ENCODE measurements around the gene ANO3.

ANO3 gene

GRCh38 chr11:26465274-26465673, 133.3 kb downstream of the ANO3 start:
- Histone ChIP-seq H3K9ac (ENCODE audit: low read length) (no peak overlapping the region), H3K4me3 (ENCODE audit: low read length) (no peak overlapping the region), H3K27me3 (ENCODE audit: control insufficient read depth, insufficient read depth, low read length) (no peaks in the 10 kb centered on the region), H3K27ac (ENCODE audit: low read length) (no peak overlapping the region), H3K9me3 (ENCODE audit: control insufficient read depth, low read depth, low read length) (no peaks in the 10 kb centered on the region), H3K36me3 (ENCODE audit: control insufficient read depth, low read depth, low read length) (no peaks in the 10 kb centered on the region), H3K4me1 (ENCODE audit: control insufficient read depth, low read depth, low read length) (no peaks in the 10 kb centered on the region)

DNA sequence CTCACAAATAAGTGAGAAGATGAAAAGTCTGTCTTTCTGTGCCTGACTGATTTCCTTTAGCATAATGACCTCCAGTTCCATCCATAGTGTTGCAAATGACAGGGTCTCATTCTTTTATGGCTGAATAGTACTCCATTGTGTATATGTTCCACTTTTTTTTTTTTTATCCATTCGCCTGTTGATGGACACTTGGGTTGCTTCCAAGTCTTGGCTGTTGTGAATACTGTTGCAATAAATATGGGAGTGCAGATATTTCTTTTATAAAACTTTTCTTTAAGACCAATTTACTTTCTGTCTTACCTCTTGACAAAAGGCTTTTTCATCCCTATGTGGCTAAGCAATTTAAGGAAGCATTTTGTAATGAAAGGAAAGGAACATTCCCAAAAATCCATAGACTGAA, 135.6 kb downstream of the ANO3 start:
- no peaks in the 10 kb centered on the region for H3K9me3 ChIP-seq (ENCODE audit: control insufficient read depth, low read depth, low read length)
- no peaks in the 10 kb centered on the region for H3K36me3 ChIP-seq (ENCODE audit: control insufficient read depth, low read depth, low read length)
- no peaks in the 10 kb centered on the region for H3K4me1 ChIP-seq (ENCODE audit: control insufficient read depth, low read depth, low read length)

DNA sequence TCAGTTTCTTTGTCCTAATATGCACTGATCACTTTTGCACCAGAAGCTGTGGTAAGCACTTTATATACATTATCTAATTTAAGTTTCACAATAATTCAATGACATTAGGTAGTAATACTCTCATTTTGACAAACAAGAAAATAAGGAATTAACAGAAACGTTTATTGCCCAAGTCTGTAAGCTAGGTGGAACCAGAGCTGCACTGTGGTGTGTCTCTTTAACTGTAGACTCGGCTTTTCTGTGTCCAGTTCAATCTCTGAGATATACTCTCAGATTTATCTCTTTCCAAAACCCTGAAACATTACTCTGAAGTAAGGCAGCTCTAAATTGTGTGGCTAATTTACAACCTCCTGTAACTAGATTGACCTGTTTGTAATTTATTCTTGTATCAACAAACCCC, 139.1 kb downstream of the ANO3 start:
- H3K27me3 ChIP-seq (ENCODE audit: control insufficient read depth, insufficient read depth, low read length): no peaks in the 10 kb centered on the region
- H3K36me3 ChIP-seq (ENCODE audit: control insufficient read depth, low read depth, low read length): no peaks in the 10 kb centered on the region
- H3K9ac ChIP-seq (ENCODE audit: low read length): no peak overlapping the region
- H3K4me3 ChIP-seq (ENCODE audit: low read length): no peak overlapping the region
- no peak overlapping the region for H3K27ac ChIP-seq (ENCODE audit: low read length)
- no peaks in the 10 kb centered on the region for H3K4me1 ChIP-seq (ENCODE audit: control insufficient read depth, low read depth, low read length)
- no peaks in the 10 kb centered on the region for H3K9me3 ChIP-seq (ENCODE audit: control insufficient read depth, low read depth, low read length)

More for the DNA sequence above, 135.6 kb downstream of the ANO3 start:
- no peak overlapping the region for H3K27ac ChIP-seq (ENCODE audit: low read length)
- no peak overlapping the region for H3K9ac ChIP-seq (ENCODE audit: low read length)
- H3K27me3 ChIP-seq (ENCODE audit: control insufficient read depth, insufficient read depth, low read length): no peaks in the 10 kb centered on the region
- H3K4me3 ChIP-seq (ENCODE audit: low read length): no peak overlapping the region

DNA sequence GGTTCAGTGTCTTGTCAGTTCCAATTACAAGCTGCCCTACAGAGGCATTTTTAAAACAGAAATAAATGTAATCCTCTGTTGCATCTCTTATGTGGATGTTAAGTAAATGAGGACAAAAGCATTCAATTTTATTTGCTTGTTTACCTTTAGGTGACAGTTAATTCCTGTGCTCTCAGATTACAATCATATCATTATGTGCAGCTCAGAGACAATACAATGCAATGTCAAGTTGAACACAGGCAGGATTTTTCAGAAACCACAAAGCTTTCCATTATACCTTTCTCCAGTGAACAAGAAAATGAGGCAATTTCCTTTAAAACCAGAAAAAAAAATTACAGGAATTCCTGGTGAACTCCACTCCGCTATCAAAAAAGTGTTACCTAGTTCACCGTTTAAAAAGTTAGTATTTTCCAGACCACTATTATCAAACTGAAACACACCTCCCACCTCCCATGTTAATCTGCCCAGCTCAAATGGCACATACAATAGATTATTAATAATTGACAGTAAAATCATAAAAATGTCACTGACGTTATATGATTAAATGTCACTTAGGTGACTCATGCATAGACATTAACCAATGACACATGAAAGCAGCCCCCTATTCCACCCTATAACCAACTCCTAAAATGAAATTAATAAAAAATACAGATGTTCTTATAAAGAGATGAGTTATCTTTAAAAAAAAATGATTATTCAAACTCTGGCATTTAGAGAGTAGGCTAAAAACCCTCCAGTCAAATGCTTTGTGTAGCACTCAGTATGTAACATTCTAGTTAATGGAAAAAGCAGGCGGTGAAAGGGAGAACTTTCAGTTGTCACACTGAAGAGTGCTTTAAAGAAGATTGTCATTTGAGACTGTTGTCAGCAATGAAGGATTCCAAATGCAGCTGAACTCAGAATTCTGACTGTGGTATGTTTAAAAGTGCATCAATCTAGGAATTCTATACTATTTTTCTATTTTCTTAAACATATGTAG, 141.6 kb downstream of the ANO3 start:
- Histone ChIP-seq H3K4me3 (ENCODE audit: low read length) (no peak overlapping the region), H3K27me3 (ENCODE audit: control insufficient read depth, insufficient read depth, low read length) (no peaks in the 10 kb centered on the region), H3K9ac (ENCODE audit: low read length) (no peak overlapping the region)

GRCh38 chr11:26474401-26474800, 142.5 kb downstream of the ANO3 start:
- Histone ChIP-seq H3K9me3 (ENCODE audit: control insufficient read depth, low read depth, low read length) (no peaks in the 10 kb centered on the region), H3K4me3 (ENCODE audit: low read length) (no peak overlapping the region), H3K27ac (ENCODE audit: low read length) (no peak overlapping the region), H3K27me3 (ENCODE audit: control insufficient read depth, insufficient read depth, low read length) (no peaks in the 10 kb centered on the region), H3K36me3 (ENCODE audit: control insufficient read depth, low read depth, low read length) (no peaks in the 10 kb centered on the region), H3K4me1 (ENCODE audit: control insufficient read depth, low read depth, low read length) (no peaks in the 10 kb centered on the region), H3K9ac (ENCODE audit: low read length) (no peak overlapping the region)

More for the DNA sequence above, 141.6 kb downstream of the ANO3 start:
- H3K36me3 ChIP-seq (ENCODE audit: control insufficient read depth, low read depth, low read length): no peaks in the 10 kb centered on the region
- no peaks in the 10 kb centered on the region for H3K9me3 ChIP-seq (ENCODE audit: control insufficient read depth, low read depth, low read length)
- no peaks in the 10 kb centered on the region for H3K4me1 ChIP-seq (ENCODE audit: control insufficient read depth, low read depth, low read length)
- H3K27ac ChIP-seq (ENCODE audit: low read length): no peak overlapping the region

DNA sequence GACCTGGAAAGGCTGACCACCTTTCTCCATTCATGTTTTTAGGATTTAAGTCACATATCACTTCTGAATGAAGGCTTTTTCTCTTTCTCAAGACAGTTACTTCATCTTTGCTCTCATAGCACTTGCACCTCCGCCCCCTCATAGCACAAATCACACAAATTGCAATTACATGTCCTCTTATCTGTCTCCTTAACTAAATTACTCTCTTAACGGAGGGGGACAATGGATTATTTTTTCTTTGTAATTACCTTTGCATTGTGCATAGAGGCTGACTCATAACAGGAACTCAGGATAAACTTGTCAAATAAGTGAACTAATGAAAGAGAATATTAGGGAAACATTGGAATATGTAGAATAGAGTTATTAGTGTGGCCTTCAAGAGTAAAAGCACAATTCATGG, 145.5 kb downstream of the ANO3 start:
- Histone ChIP-seq H3K27ac (ENCODE audit: low read length) (no peak overlapping the region), H3K27me3 (ENCODE audit: control insufficient read depth, insufficient read depth, low read length) (no peaks in the 10 kb centered on the region), H3K4me3 (ENCODE audit: low read length) (no peak overlapping the region), H3K4me1 (ENCODE audit: control insufficient read depth, low read depth, low read length) (no peaks in the 10 kb centered on the region), H3K9me3 (ENCODE audit: control insufficient read depth, low read depth, low read length) (no peaks in the 10 kb centered on the region), H3K9ac (ENCODE audit: low read length) (no peak overlapping the region), H3K36me3 (ENCODE audit: control insufficient read depth, low read depth, low read length) (no peaks in the 10 kb centered on the region)

GRCh38 chr11:26478710-26479109, 146.8 kb downstream of the ANO3 start:
- no peaks in the 10 kb centered on the region for H3K27me3 ChIP-seq (ENCODE audit: control insufficient read depth, insufficient read depth, low read length)
- no peak overlapping the region for H3K27ac ChIP-seq (ENCODE audit: low read length)
- no peak overlapping the region for H3K9ac ChIP-seq (ENCODE audit: low read length)
- no peak overlapping the region for H3K4me3 ChIP-seq (ENCODE audit: low read length)
- no peaks in the 10 kb centered on the region for H3K9me3 ChIP-seq (ENCODE audit: control insufficient read depth, low read depth, low read length)
- no peaks in the 10 kb centered on the region for H3K36me3 ChIP-seq (ENCODE audit: control insufficient read depth, low read depth, low read length)
- H3K4me1 ChIP-seq (ENCODE audit: control insufficient read depth, low read depth, low read length): no peaks in the 10 kb centered on the region

DNA sequence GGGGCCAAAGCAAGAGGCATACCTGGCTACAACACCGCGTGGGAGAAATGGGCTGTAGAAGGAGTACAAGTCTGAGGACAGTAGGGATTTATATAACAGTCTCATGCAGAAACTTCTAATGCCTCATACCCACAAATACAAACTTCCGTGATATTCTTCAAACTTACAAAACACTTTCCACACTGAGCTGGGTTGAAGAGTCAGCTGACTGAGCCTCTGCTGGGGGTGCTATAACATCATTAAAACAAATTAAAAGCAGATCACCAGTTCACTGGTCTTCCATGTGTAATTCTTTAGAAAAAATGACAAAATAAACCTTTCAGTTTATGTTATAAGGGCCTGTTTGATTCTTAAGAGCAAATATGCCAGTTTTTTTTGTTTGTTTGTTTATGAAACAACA, 148.1 kb downstream of the ANO3 start:
- no peaks in the 10 kb centered on the region for H3K9me3 ChIP-seq (ENCODE audit: control insufficient read depth, low read depth, low read length)
- no peaks in the 10 kb centered on the region for H3K27me3 ChIP-seq (ENCODE audit: control insufficient read depth, insufficient read depth, low read length)
- no peak overlapping the region for H3K9ac ChIP-seq (ENCODE audit: low read length)
- no peak overlapping the region for H3K27ac ChIP-seq (ENCODE audit: low read length)
- no peaks in the 10 kb centered on the region for H3K36me3 ChIP-seq (ENCODE audit: control insufficient read depth, low read depth, low read length)
- H3K4me3 ChIP-seq (ENCODE audit: low read length): no peak overlapping the region
- no peaks in the 10 kb centered on the region for H3K4me1 ChIP-seq (ENCODE audit: control insufficient read depth, low read depth, low read length)

GRCh38 chr11:26483108-26483507, 151.2 kb downstream of the ANO3 start:
- Histone ChIP-seq H3K27me3 (ENCODE audit: control insufficient read depth, insufficient read depth, low read length) (no peaks in the 10 kb centered on the region), H3K9me3 (ENCODE audit: control insufficient read depth, low read depth, low read length) (peaks cover 2% of the 10 kb centered on the region), H3K36me3 (ENCODE audit: control insufficient read depth, low read depth, low read length) (no peaks in the 10 kb centered on the region), H3K4me3 (ENCODE audit: low read length) (no peak overlapping the region), H3K27ac (ENCODE audit: low read length) (no peak overlapping the region), H3K9ac (ENCODE audit: low read length) (no peak overlapping the region), H3K4me1 (ENCODE audit: control insufficient read depth, low read depth, low read length) (no peaks in the 10 kb centered on the region)

DNA sequence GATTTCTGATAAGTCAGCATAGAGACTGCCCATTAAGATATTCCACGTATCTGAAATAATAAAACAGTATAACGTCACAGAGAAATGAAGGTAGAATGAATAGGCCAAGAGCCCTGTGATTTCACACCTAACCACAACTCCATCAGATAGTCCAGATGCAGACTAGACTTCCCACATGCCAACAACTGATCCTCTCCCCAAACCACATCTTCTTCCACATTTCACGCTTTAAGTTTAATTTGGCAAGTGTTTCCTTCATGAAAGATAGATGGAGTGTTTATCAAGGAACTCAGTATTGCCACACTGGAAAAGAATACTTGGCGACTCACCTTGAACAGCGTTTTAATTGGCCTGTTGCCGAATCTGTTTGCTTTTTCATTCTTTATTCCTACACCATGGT, 158.6 kb downstream of the ANO3 start:
- Histone ChIP-seq H3K4me3 (ENCODE audit: low read length) (no peak overlapping the region), H3K27me3 (ENCODE audit: control insufficient read depth, insufficient read depth, low read length) (no peaks in the 10 kb centered on the region), H3K4me1 (ENCODE audit: control insufficient read depth, low read depth, low read length) (no peaks in the 10 kb centered on the region), H3K27ac (ENCODE audit: low read length) (no peak overlapping the region), H3K36me3 (ENCODE audit: control insufficient read depth, low read depth, low read length) (no peaks in the 10 kb centered on the region), H3K9ac (ENCODE audit: low read length) (no peak overlapping the region), H3K9me3 (ENCODE audit: control insufficient read depth, low read depth, low read length) (peaks cover 2% of the 10 kb centered on the region)

DNA sequence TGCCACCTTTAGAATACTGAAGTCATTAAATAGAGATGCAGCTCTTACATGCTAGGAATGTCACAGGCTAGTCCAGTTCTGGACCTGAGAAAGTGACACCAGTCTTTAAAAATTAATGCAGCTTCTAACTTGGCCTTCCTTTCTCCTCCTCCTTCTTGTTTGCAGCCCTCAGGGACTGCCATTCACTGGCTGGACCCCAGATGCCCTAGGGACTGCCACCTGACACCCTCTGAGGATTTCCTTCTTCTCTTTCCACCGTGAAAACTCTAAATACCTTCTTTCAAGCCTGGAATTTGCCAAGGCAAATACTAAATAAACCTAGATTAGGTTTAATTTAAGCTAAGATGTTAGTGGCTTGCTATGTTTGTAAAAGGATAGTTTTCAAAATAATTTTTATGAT, 161.7 kb downstream of the ANO3 start:
- Histone ChIP-seq H3K27ac (ENCODE audit: low read length) (no peak overlapping the region), H3K27me3 (ENCODE audit: control insufficient read depth, insufficient read depth, low read length) (no peaks in the 10 kb centered on the region), H3K36me3 (ENCODE audit: control insufficient read depth, low read depth, low read length) (no peaks in the 10 kb centered on the region)

DNA sequence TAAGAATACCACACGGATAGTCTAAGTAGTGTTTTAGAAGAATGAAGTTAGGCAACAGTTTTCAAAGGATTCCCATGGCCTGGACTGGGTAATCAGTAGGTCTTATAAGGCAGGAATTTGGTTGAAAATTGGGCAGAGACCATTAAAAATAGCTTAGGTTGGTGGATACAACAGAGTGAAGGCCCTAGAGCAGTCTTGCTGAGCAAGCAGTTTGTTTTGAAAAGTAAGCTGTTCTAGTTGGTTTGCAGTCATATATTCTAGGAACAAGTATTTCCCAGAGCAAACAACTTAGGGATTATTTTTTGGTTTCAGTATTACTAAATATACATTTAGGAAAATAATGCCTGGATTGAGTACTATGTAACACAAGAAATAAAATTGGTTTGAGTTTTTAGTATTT, 175.3 kb downstream of the ANO3 start:
- no peaks in the 10 kb centered on the region for H3K4me1 ChIP-seq (ENCODE audit: control insufficient read depth, low read depth, low read length)
- H3K36me3 ChIP-seq (ENCODE audit: control insufficient read depth, low read depth, low read length): no peaks in the 10 kb centered on the region
- no peaks in the 10 kb centered on the region for H3K27me3 ChIP-seq (ENCODE audit: control insufficient read depth, insufficient read depth, low read length)
- no peak overlapping the region for H3K9ac ChIP-seq (ENCODE audit: low read length)
- no peak overlapping the region for H3K27ac ChIP-seq (ENCODE audit: low read length)
- H3K4me3 ChIP-seq (ENCODE audit: low read length): no peak overlapping the region
- no peaks in the 10 kb centered on the region for H3K9me3 ChIP-seq (ENCODE audit: control insufficient read depth, low read depth, low read length)

More for the DNA sequence above, 161.7 kb downstream of the ANO3 start:
- no peaks in the 10 kb centered on the region for H3K9me3 ChIP-seq (ENCODE audit: control insufficient read depth, low read depth, low read length)
- H3K4me3 ChIP-seq (ENCODE audit: low read length): no peak overlapping the region
- no peaks in the 10 kb centered on the region for H3K4me1 ChIP-seq (ENCODE audit: control insufficient read depth, low read depth, low read length)
- no peak overlapping the region for H3K9ac ChIP-seq (ENCODE audit: low read length)
